Hindlimb muscle (tissue), 1 donor: ENCODE data around the gene RFPL4A. TPM values are rescaled to one million over a fixed set of nuclear protein-coding genes. Genes with fewer than 3 reads are reported as not detected.

Experiments
- DNase-seq: peaks from one replicate; pipeline ENCODE4 v3.0.0-alpha.2; 2013
- polyA plus RNA-seq: library from polyadenylated mRNA; unstranded; fragments of 120-200 nt; gene quantifications from one replicate; pipeline ENCODE4 v1.2.1, GENCODE V29; 2013; ENCODE audit not compliant: insufficient read length

The RFPL4A gene
- polyA plus RNA-seq, 1 donor, result 0.26 TPM

- peak; percentile 10 for DNase-seq
Measured at GRCh38 chr19:55809381-55810058, 50.6 kb downstream of the RFPL4A start.

DNA sequence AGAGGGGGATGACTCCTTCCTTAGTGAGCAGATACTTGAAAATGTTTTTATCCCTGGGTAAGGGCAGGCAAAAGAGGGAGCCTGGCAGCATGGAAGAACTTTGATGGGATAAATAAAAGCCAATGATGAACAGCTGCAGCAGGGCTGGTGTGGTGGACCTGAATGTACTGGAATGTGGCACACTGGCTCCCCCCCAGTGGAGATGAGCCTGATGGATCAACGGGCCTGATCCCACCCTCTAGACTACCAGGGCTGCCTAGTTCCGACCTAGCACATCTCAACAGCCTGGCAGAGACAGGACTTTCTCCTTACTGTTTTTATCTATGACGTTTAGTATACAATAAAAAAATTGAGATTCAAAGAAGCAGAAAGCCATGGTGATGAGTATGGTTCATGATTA is 52.4 kb downstream of the RFPL4A start:
- no peak for DNase-seq

GRCh38 chr19:55812449-55812848 is 53.6 kb downstream of the RFPL4A start:
- no peak for DNase-seq

Other genes with a start within 250 kb of the RFPL4A start
- 3.2 TPM for gene SBK2, start 222.0 kb upstream of the RFPL4A start, polyA plus RNA-seq
- 0.15 TPM for gene SBK3, start 213.6 kb upstream of the RFPL4A start, polyA plus RNA-seq
- gene ZNF579, start 178.2 kb upstream of the RFPL4A start, polyA plus RNA-seq, result 12.7 TPM
- 11.3 TPM for gene FIZ1, start 159.6 kb upstream of the RFPL4A start, polyA plus RNA-seq
- 10.9 TPM for gene ZNF524, start 158.8 kb upstream of the RFPL4A start, polyA plus RNA-seq
- gene ZNF865, start 153.4 kb upstream of the RFPL4A start, polyA plus RNA-seq, result 10.0 TPM
- gene ZNF784, start 134.5 kb upstream of the RFPL4A start, polyA plus RNA-seq, result 9.3 TPM
- gene ZNF580, start 118.1 kb upstream of the RFPL4A start, polyA plus RNA-seq, result 26.0 TPM
- gene ZNF581, start 115.4 kb upstream of the RFPL4A start, polyA plus RNA-seq, result 36.4 TPM
- gene CCDC106, start 110.9 kb upstream of the RFPL4A start, polyA plus RNA-seq, result 16.1 TPM
- gene U2AF2, start 104.1 kb upstream of the RFPL4A start, polyA plus RNA-seq, result 123 TPM
- 103 TPM for gene EPN1, start 83.9 kb upstream of the RFPL4A start, polyA plus RNA-seq
- gene NLRP9, start 20.7 kb upstream of the RFPL4A start, polyA plus RNA-seq, result not detected
- gene RFPL4AL1, start 10.0 kb downstream of the RFPL4A start, polyA plus RNA-seq, result not detected
- gene NLRP11, start 72.9 kb downstream of the RFPL4A start, polyA plus RNA-seq, result not detected
- not detected for gene NLRP4, start 77.4 kb downstream of the RFPL4A start, polyA plus RNA-seq
- gene NLRP13, start 173.2 kb downstream of the RFPL4A start, polyA plus RNA-seq, result not detected
- gene NLRP8, start 188.7 kb downstream of the RFPL4A start, polyA plus RNA-seq, result not detected
- not detected for gene NLRP5, start 227.7 kb downstream of the RFPL4A start, polyA plus RNA-seq